Stimulated activated CD8-positive, alpha-beta memory T cell treated with anti-CD3 and anti-CD28 coated beads, Interleukin-7, amount 100 ng/mL, for 4 hours (primary cell): ENCODE measurements around the gene NMT1.
A peak's percentile ranks its signal among the peaks of the same experiment; 100 is the strongest.
"Not testable (repeated sequence)": the region's sequence is repeated elsewhere in the genome, so short reads cannot be mapped to it uniquely, and the experiment has no call there.

Source experiments
- DNase-seq, 2 donors: peaks; one replicate each; pipeline ENCODE4 v3.0.0-alpha.2; 2020; ENCODE audit warnings: low read depth in 2 of 2

NMT1 gene

GRCh38 chr17:45119964-45120363, 58.8 kb downstream of the NMT1 start:
- DNase-seq: no peak

- no peak for DNase-seq
Measured at GRCh38 chr17:45120558-45120957, 59.4 kb downstream of the NMT1 start.

- DNase-seq: no peak
Measured at GRCh38 chr17:45121055-45121454, 59.9 kb downstream of the NMT1 start.

GRCh38 chr17:45123076-45123770, 62.1 kb downstream of the NMT1 start:
- DNase-seq: no peak

GRCh38 chr17:45123930-45124796, 63.0 kb downstream of the NMT1 start:
- peak in 1 of 2 donors; percentile 19 for DNase-seq

- not testable (repeated sequence) for DNase-seq
Measured at GRCh38 chr17:45124797-45125122, 63.6 kb downstream of the NMT1 start.

- no peak for DNase-seq
Measured at GRCh38 chr17:45125509-45125908, 64.4 kb downstream of the NMT1 start.

GRCh38 chr17:45127207-45127547, 66.1 kb downstream of the NMT1 start:
- DNase-seq: no peak

- DNase-seq: no peak
Measured at GRCh38 chr17:45127548-45128300, 66.6 kb downstream of the NMT1 start.

GRCh38 chr17:45128331-45128730, 67.2 kb downstream of the NMT1 start:
- DNase-seq: no peak

GRCh38 chr17:45128989-45129388, 67.9 kb downstream of the NMT1 start:
- DNase-seq: no peak

- DNase-seq: no peak
Measured at GRCh38 chr17:45129426-45129939, 68.4 kb downstream of the NMT1 start.

GRCh38 chr17:45129940-45130680, 69.0 kb downstream of the NMT1 start:
- DNase-seq: no peak

GRCh38 chr17:45130681-45131615, 69.8 kb downstream of the NMT1 start:
- DNase-seq: no peak

GRCh38 chr17:45131616-45132319, 70.7 kb downstream of the NMT1 start:
- DNase-seq: peak in 1 of 2 donors; percentile 26

GRCh38 chr17:45132320-45132571, 71.1 kb downstream of the NMT1 start, which contains the start of gene PLCD3:
TSS of gene PLCD3 (minus strand) at chr17:45132515. CDS start at chr17:45132410, 105 bp downstream.
- peak in 1 of 2 donors; percentile 23 for DNase-seq

- DNase-seq: peak in 1 of 2 donors; percentile 64
Measured at GRCh38 chr17:45132572-45133463, 71.7 kb downstream of the NMT1 start.

- DNase-seq: peak; percentile 90 to 92
Measured at GRCh38 chr17:45135192-45135977, 74.3 kb downstream of the NMT1 start, which contains the start of gene ACBD4. TSS of gene ACBD4 (plus strand) at chr17:45135687. CDS start at chr17:45136145, 458 bp downstream.
